Ishikawa (cell line): Measurements from ENCODE around the gene MBTD1.

Source experiments
- CREB1 ChIP-seq: IDR thresholded peaks from 2 replicates; pipeline ENCODE4 v1.6.1; 2012; ENCODE audit warnings: low read depth
- FOXM1 ChIP-seq: IDR thresholded peaks from 2 replicates; pipeline ENCODE4 v1.6.1; 2012; ENCODE audit warnings: low read depth, borderline replicate concordance
- TEAD4 ChIP-seq: IDR thresholded peaks from 2 replicates; pipeline ENCODE4 v1.6.1; 2012

- TF ChIP-seq CREB1: no peak
- no peak for TF ChIP-seq TEAD4
- TF ChIP-seq FOXM1: no peak
These were observed 110.7 kb downstream of the MBTD1 start for GRCh38 chr17:51149163-51149562.
